MM.1S (cell line): ENCODE results near the gene DMBX1.

Source experiments
- EZH2 ChIP-seq: fragments of 300-600 bp; sonication (generic); optimal IDR thresholded peaks from 2 replicates; pipeline ENCODE3; 2017; ENCODE audit warnings: low read depth, mild to moderate bottlenecking, antibody characterized with exemption, low read length, mixed read lengths
- EZH2phosphoT487 ChIP-seq: fragments of 300-600 bp; sonication (generic); IDR thresholded peaks from 2 replicates; pipeline ENCODE4 v1.6.1; 2018; ENCODE audit warnings: antibody characterized with exemption, low read length
- TF ChIP-seq, protein P1 (sequence below): fragments of 300-600 bp; sonication (generic); IDR thresholded peaks from 2 replicates; pipeline ENCODE4 v1.5.1; 2016; ENCODE audit warnings: antibody characterized with exemption, low read length, mixed read lengths

DNA sequence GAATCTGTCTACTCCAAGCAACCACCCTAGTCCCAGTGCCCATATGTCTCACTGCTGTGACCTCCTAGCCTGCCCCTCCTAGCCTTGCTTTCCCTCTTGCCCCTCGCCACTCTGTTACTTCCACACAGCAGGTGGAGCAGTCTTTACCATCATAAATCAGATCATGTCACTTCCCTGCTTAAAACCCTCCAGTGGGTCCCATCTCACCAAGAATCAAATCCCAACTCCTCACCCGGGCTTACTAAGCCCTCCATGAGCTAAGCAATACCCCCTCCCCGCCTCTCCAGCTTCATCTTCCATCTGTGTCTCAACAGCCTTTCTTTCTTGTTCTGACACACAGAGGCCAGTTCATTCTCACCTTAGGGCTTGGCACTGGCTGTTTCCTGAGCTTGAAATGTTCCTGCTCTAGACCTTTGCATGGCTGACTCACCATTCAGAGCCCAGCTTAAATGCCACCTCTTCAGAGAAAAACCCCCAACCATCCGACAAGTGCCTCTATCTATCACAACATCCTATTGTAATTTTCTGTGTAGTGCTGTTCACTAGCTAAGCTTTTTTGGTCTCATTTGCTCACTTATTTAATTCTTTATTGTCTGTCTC lies 39.5 kb downstream of the DMBX1 start:
- TF ChIP-seq, protein P1, sequence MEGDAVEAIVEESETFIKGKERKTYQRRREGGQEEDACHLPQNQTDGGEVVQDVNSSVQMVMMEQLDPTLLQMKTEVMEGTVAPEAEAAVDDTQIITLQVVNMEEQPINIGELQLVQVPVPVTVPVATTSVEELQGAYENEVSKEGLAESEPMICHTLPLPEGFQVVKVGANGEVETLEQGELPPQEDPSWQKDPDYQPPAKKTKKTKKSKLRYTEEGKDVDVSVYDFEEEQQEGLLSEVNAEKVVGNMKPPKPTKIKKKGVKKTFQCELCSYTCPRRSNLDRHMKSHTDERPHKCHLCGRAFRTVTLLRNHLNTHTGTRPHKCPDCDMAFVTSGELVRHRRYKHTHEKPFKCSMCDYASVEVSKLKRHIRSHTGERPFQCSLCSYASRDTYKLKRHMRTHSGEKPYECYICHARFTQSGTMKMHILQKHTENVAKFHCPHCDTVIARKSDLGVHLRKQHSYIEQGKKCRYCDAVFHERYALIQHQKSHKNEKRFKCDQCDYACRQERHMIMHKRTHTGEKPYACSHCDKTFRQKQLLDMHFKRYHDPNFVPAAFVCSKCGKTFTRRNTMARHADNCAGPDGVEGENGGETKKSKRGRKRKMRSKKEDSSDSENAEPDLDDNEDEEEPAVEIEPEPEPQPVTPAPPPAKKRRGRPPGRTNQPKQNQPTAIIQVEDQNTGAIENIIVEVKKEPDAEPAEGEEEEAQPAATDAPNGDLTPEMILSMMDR, result no peak
- TF ChIP-seq EZH2 (no peak), EZH2phosphoT487 (no peak)
